Measurements from ENCODE around the gene FAM89A. TPM values are rescaled to one million over a fixed set of nuclear protein-coding genes. Genes with fewer than 3 reads are reported as not detected.

The FAM89A gene
- total RNA-seq, 1 donor from 2014 or later: 20.9 TPM

DNA sequence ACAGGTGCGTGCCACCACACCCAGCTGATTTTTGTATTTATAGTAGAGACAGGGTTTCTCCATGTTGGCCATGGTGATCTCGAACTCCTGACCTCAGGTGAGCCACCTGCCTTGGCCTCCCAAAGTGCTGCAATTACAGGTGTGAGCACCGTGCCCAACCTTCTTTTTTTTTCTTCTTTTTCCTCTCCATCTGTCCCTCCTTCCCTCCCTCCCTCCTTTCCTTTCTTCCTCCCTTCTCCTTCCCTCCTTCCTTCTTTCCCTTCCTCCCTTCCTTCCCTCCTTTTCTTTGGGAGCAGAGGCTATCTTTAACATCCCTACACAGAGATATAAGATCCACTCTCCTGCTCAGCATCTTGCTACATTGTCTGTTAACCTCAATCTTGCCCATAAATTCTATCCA is 24.4 kb upstream of the FAM89A start:
- Mint-ChIP-seq H3K27ac (no peak overlapping the region), H3K36me3 (ENCODE audit: insufficient read depth) (no peaks in the 10 kb centered on the region), H3K9me3 (ENCODE audit: low read depth) (peaks cover 4% of the 10 kb centered on the region), H3K4me3 (ENCODE audit: low read depth) (no peak overlapping the region), H3K27me3 (peaks cover 4% of the 10 kb centered on the region), H3K4me1 (ENCODE audit: low read depth) (peaks cover 5% of the 10 kb centered on the region)
- TF ChIP-seq, protein P1, sequence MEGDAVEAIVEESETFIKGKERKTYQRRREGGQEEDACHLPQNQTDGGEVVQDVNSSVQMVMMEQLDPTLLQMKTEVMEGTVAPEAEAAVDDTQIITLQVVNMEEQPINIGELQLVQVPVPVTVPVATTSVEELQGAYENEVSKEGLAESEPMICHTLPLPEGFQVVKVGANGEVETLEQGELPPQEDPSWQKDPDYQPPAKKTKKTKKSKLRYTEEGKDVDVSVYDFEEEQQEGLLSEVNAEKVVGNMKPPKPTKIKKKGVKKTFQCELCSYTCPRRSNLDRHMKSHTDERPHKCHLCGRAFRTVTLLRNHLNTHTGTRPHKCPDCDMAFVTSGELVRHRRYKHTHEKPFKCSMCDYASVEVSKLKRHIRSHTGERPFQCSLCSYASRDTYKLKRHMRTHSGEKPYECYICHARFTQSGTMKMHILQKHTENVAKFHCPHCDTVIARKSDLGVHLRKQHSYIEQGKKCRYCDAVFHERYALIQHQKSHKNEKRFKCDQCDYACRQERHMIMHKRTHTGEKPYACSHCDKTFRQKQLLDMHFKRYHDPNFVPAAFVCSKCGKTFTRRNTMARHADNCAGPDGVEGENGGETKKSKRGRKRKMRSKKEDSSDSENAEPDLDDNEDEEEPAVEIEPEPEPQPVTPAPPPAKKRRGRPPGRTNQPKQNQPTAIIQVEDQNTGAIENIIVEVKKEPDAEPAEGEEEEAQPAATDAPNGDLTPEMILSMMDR (IDR thresholded peaks at IDR 0.05; ENCODE audit: unreplicated experiment): no peak
- DNase-seq (ENCODE audit: low spot score, unreplicated experiment): no peak

DNA sequence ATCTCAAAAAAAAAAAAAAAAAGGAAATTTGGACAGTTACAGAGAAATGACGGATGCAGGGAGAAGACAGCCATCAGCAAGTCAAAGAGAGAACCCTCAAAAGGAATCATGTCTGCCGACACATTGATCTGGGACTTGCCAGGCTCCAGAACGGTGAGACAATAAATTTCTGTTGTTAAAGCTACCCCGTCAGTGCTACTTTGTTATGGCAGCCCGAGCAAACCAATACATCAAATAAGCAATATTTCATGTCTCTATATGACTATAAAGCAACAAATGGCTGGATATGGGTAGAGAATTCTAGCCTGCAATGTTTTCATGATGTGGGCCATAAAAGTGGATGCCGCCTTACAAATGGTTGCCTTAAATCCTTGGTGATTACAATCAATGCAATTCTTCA is 23.3 kb upstream of the FAM89A start:
- no peaks in the 10 kb centered on the region for H3K36me3 Mint-ChIP-seq (ENCODE audit: insufficient read depth)
- H3K9me3 Mint-ChIP-seq (ENCODE audit: low read depth): peaks cover 4% of the 10 kb centered on the region
- no peak overlapping the region for H3K27ac Mint-ChIP-seq
- H3K4me3 Mint-ChIP-seq (ENCODE audit: low read depth): no peak overlapping the region
- H3K4me1 Mint-ChIP-seq (ENCODE audit: low read depth): peaks cover 9% of the 10 kb centered on the region
- no peak for DNase-seq (ENCODE audit: low spot score, unreplicated experiment)
- TF ChIP-seq, protein P1 (IDR thresholded peaks at IDR 0.05; ENCODE audit: unreplicated experiment): no peak
- H3K27me3 Mint-ChIP-seq: peaks cover 4% of the 10 kb centered on the region

DNA sequence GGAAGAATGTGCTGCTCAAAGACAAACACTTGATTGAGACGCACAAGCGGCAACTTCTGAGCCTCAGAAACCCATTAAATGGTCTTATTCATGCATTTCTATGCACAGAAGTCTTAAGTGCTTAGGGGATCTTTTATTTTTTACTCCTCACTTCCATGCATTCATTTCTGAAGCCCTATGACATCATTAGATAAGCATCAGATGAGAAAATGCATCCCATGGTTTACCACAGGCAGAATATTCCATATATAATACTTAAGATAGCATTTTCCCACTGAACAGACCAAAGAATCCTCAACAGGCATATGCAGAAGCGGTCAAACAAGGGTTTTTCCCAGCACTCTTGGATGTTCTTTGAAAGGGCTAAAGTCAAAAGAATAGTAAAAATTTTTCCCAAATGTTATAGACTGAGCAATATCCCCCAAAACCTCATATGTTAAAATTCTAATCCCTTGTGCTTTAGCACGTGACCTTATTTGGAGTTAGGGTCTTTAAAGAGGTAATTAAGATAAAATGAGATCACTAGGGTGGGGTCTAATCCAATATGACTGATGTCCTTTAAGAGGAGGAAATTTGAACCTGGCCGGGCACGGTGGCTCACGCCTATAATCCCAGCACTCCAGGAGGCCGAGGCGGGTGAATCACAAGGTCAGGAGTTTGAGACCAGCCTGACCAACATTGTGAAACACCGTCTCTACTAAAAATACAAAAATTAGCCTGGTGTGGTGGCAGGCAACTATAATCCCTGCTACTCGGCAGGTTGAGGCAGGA is 22.6 kb upstream of the FAM89A start:
- H3K4me1 Mint-ChIP-seq (ENCODE audit: low read depth): peaks cover 9% of the 10 kb centered on the region
- peaks cover 4% of the 10 kb centered on the region for H3K27me3 Mint-ChIP-seq
- H3K36me3 Mint-ChIP-seq (ENCODE audit: insufficient read depth): no peaks in the 10 kb centered on the region
- TF ChIP-seq, protein P1 (IDR thresholded peaks at IDR 0.05; ENCODE audit: unreplicated experiment): no peak
- DNase-seq (ENCODE audit: low spot score, unreplicated experiment): no peak
- H3K27ac Mint-ChIP-seq: no peak overlapping the region
- peaks cover 4% of the 10 kb centered on the region for H3K9me3 Mint-ChIP-seq (ENCODE audit: low read depth)
- H3K4me3 Mint-ChIP-seq (ENCODE audit: low read depth): no peak overlapping the region

DNA sequence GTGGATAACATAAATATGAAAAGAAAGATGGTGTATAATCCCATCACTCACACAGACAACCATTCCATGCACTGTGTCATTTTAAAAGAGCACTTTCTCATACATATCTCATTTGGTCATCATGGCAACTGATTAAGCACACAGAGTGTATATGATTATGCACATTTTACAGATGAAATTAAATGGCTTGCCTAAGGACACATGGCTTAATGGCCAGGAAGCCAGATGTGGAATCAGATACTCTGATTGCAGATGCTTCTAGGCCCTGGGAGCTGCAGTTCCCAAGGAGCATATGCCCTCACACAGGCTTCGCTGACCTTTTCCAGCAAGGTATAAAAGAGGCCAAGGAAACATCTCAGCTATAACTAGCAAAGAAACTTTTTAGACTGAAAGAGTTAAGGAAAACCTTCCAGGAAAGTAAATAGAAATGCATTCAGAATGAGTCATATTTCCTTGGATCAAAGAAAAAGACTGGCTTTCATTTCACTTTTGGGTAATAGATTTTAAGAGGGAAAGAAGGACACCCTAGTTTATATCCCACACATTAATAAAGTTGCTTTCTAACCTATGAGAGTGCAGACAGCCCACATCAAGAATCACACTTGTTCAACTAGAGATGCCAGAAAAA is 19.6 kb upstream of the FAM89A start:
- Mint-ChIP-seq H3K36me3 (ENCODE audit: insufficient read depth) (no peaks in the 10 kb centered on the region), H3K27me3 (peaks cover 6% of the 10 kb centered on the region), H3K4me1 (ENCODE audit: low read depth) (peaks cover 6% of the 10 kb centered on the region), H3K4me3 (ENCODE audit: low read depth) (no peak overlapping the region), H3K27ac (no peak overlapping the region), H3K9me3 (ENCODE audit: low read depth) (peaks cover 6% of the 10 kb centered on the region)
- TF ChIP-seq, protein P1 (IDR thresholded peaks at IDR 0.05; ENCODE audit: unreplicated experiment): no peak
- no peak for DNase-seq (ENCODE audit: low spot score, unreplicated experiment)

DNA sequence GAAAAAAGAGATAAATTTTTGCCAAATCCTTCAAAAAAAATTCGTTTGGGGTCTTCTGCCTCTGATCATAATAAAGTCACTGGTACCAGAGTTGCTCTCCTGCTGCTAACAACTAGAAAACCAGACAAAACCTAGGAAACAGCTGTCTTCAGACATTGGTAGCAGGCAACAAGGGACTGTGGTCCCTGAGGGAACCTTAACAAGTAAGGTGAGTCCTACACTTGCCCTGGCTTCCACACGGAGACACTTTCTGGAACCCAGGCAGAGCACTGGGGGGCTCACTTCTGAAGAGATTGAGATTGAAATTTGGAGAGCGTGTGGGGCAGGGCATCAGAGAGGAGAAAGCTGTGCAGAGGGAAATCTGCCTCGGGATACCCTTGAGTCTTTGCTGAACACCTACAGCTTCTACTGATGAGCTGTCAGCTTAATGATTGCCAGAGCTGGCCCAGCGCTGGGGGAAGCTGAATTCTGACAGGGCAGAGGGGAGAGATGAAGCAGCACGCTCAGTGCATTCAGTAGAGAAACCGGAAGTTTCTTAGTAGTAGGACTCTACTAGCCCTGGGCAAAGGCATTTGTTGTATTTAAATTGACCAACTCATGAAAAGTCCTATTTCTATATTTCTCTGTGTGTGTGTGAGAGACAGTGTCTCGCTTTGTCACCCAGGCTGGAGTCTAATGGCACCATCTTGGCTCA is 18.5 kb upstream of the FAM89A start:
- DNase-seq (ENCODE audit: low spot score, unreplicated experiment): peak; percentile 12
- H3K36me3 Mint-ChIP-seq (ENCODE audit: insufficient read depth): no peaks in the 10 kb centered on the region
- peaks cover 6% of the 10 kb centered on the region for H3K27me3 Mint-ChIP-seq
- TF ChIP-seq, protein P1 (IDR thresholded peaks at IDR 0.05; ENCODE audit: unreplicated experiment): no peak
- H3K4me3 Mint-ChIP-seq (ENCODE audit: low read depth): no peak overlapping the region
- H3K27ac Mint-ChIP-seq: no peak overlapping the region
- peaks cover 7% of the 10 kb centered on the region for H3K4me1 Mint-ChIP-seq (ENCODE audit: low read depth)
- peaks cover 6% of the 10 kb centered on the region for H3K9me3 Mint-ChIP-seq (ENCODE audit: low read depth)

All from progenitor cell of endocrine pancreas (in vitro differentiated cells).